PC-9 (cell line): ENCODE data around the gene EDN2.

ENCODE experiments used
- CTCF ChIP-seq: fragments of 200-600 bp; sonication (generic); conservative IDR thresholded peaks from 2 replicates; pipeline ENCODE4 v1.6.1; 2017; ENCODE audit warnings: mixed run types, antibody characterized with exemption, mild to moderate bottlenecking, moderate library complexity
- EZH2 ChIP-seq: fragments of 200-600 bp; sonication (generic); IDR thresholded peaks from 2 replicates; pipeline ENCODE4 v1.8.0; 2017; ENCODE audit warnings: antibody characterized with exemption, low read depth

- TF ChIP-seq CTCF = no peak
- no peak for TF ChIP-seq EZH2
These were observed 6.2 kb downstream of the EDN2 start for GRCh38 chr1:41478118-41478748.
